Upper lobe of left lung (tissue), 4 donors: Measurements from ENCODE around the gene LRP1B.

Experiments
- CTCF ChIP-seq, 6 experiments: fragments of 450-650 bp in 4 of 6; fragments of 200-600 bp in 2 of 6; sonication (generic) in 2 of 6; IDR thresholded peaks; one replicate each; pipeline ENCODE4 v1.5.1; 2016 to 2019; ENCODE audit warnings: antibody characterized with exemption in 6 of 6
- EP300 ChIP-seq, 4 donors: sonication (generic); formaldehyde crosslinking; IDR thresholded peaks; one replicate each; pipeline ENCODE4 v1.5.1; 2017; ENCODE audit warnings: antibody characterized with exemption in 4 of 4, control low read depth in 2 of 4
- POLR2AphosphoS5 ChIP-seq, 2 donors: sonication (generic); formaldehyde crosslinking; IDR thresholded peaks; one replicate each; pipeline ENCODE4 v1.5.1; 2017; ENCODE audit warnings: antibody characterized with exemption in 2 of 2

- no peak for TF ChIP-seq EP300 (IDR thresholded peaks at IDR 0.05)
- no peak for TF ChIP-seq CTCF (IDR thresholded peaks at IDR 0.05)
- no peak for TF ChIP-seq POLR2AphosphoS5 (IDR thresholded peaks at IDR 0.05)
These were observed 1360.2 kb downstream of the LRP1B start for GRCh38 chr2:140770645-140771044.
